Coronary artery (tissue), 2 donors: ENCODE measurements around the gene MOSPD2.

Source experiments
- DNase-seq: peaks from one replicate; pipeline ENCODE4 v3.0.0-alpha.2; 2017; ENCODE audit warnings: low spot score
- H3K27ac ChIP-seq, 2 donors: fragments of 200-600 bp; sonication (generic); one replicate each; pipeline ENCODE4 v1.5.1; 2016 to 2019
- H3K4me3 ChIP-seq: fragments of 200-600 bp; sonication (generic); 2 replicates; pipeline ENCODE4 v1.5.1; 2016; ENCODE audit warnings: mild to moderate bottlenecking, moderate library complexity
- TF ChIP-seq, protein P1 (sequence below): fragments of 200-600 bp; sonication (generic); IDR thresholded peaks from one replicate; pipeline ENCODE4 v1.5.1; 2019; ENCODE audit warnings: antibody characterized with exemption

MOSPD2 gene

DNA sequence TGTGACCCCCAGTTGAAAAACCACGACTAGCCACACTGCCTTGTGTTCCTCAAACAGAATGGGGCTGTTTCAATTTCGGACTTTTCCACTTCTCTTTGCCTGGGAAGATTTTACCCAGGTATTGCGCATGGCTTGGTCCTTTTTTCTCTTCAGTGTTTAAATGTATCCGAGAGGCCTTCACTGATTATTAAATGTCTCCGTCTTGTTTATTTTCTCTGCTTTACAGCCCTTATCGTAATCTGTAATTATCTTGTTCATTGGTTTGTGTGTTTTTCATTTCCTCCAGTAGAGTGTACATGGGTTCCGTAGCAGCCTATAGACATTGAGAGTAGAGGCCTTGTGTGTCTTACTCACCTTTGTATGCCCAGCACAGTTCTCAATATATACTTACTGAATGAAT, 2.4 kb downstream of the MOSPD2 start:
- DNase-seq = no peak
- TF ChIP-seq, protein P1, sequence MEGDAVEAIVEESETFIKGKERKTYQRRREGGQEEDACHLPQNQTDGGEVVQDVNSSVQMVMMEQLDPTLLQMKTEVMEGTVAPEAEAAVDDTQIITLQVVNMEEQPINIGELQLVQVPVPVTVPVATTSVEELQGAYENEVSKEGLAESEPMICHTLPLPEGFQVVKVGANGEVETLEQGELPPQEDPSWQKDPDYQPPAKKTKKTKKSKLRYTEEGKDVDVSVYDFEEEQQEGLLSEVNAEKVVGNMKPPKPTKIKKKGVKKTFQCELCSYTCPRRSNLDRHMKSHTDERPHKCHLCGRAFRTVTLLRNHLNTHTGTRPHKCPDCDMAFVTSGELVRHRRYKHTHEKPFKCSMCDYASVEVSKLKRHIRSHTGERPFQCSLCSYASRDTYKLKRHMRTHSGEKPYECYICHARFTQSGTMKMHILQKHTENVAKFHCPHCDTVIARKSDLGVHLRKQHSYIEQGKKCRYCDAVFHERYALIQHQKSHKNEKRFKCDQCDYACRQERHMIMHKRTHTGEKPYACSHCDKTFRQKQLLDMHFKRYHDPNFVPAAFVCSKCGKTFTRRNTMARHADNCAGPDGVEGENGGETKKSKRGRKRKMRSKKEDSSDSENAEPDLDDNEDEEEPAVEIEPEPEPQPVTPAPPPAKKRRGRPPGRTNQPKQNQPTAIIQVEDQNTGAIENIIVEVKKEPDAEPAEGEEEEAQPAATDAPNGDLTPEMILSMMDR = no peak
- Histone ChIP-seq H3K4me3 (no peak overlapping the region), H3K27ac (no peak overlapping the region)

DNA sequence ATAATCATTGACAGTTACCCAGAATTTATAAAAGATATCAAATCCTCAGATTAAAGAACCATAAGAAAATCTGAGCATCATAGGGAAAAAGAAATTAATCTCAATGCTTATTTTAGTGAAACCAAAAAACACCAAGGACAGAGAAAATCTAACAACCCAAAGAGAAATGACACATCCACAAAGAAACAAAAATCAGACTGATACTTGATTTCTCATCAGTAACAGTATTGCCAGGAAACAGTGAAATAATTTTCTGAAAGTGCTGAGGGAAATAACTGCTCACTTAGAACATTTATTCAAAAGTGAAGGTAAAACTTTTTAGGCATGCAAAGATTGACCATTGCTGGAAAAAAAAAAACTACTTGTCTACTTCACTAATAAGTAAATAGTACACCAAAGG, 10.6 kb downstream of the MOSPD2 start:
- Histone ChIP-seq H3K4me3 (no peak overlapping the region), H3K27ac (no peak overlapping the region)
- TF ChIP-seq, protein P1 = no peak
- DNase-seq = no peak

- Histone ChIP-seq H3K27ac (no peak overlapping the region), H3K4me3 (no peak overlapping the region)
- TF ChIP-seq, protein P1 = no peak
- no peak for DNase-seq
These were observed 11.5 kb downstream of the MOSPD2 start for GRCh38 chrX:14884714-14885113.

DNA sequence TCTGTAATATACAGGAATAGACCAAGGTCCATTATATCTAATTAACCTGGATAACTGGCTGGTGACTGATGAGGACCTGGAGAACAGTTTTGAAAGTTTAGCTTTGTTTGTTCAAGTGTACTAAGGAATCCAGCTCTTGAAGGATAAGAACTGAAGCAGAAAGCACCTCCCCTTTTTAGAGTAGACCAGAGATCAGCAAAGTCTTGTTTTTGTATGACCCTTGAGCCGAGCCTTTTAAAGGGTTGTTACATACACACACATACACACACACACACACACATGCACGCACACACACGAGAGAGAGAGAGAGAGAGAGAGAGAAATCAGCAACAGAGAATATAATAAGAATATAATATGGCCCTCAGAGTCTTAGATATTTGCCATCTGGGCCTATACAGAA, 13.0 kb downstream of the MOSPD2 start:
- TF ChIP-seq, protein P1 = no peak
- Histone ChIP-seq H3K4me3 (no peak overlapping the region), H3K27ac (no peak overlapping the region)
- no peak for DNase-seq

GRCh38 chrX:14896273-14896672, 23.1 kb downstream of the MOSPD2 start:
- Histone ChIP-seq H3K27ac (no peak overlapping the region), H3K4me3 (no peak overlapping the region)
- no peak for DNase-seq
- TF ChIP-seq, protein P1 = no peak

DNA sequence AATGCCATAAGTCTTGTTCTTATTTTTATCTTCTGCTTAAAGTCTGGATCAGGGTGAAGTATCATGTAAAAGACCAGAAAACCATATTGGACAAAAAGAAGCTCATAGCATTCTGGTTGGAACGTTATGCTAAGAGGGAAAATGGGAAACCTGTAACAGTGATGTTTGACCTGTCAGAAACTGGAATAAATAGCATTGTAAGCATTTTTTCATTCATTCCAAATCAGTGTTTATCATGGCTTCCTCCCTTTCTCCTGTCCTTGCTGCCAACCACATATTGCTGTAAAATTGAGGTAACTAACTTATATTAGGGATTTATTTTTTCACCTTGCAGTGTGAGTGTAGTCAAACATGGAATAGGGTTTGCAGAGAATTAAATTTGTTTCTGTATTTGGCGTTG, 23.8 kb downstream of the MOSPD2 start:
- no peak overlapping the region for H3K4me3 ChIP-seq
- no peak overlapping the region for H3K27ac ChIP-seq
- DNase-seq = no peak
- TF ChIP-seq, protein P1 = no peak

DNA sequence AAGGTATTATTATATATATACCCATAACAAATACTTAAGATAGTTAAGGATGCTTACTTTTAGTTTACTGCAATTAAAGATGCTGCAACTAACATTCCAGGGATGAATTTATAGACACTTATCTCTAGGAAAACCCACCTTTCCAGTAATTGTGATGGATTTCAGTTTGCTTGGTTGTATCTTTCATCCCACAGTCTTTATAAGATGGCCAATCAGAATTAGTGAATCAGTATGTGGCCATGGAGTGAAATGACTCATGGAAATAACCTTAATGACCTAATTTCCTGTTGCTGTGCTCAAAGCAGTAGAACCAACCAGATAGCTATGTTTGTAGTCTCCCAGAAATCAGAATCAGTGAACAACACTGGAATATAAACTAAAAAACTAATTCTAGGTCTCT, 26.4 kb downstream of the MOSPD2 start:
- no peak overlapping the region for H3K4me3 ChIP-seq
- no peak overlapping the region for H3K27ac ChIP-seq
- TF ChIP-seq, protein P1 = no peak
- no peak for DNase-seq
